Lung (tissue), 12 donors: ENCODE measurements around the gene TLK2. TPM values are rescaled to one million over a fixed set of nuclear protein-coding genes. Genes with fewer than 3 reads are reported as not detected.

Experiments used
- ATAC-seq: fragments of 200-7000 bp; cut with Tn5 transposase; one replicate; pipeline ENCODE4 v1.9.1; 2020; ENCODE audit warnings: moderate number of reproducible peaks; ENCODE audit not compliant: insufficient read depth, low FRiP score
- DNase-seq, 3 donors: peaks; one replicate each; pipeline ENCODE4 v3.0.0-alpha.2; 2013 to 2017
- H3K27ac ChIP-seq, 2 donors: one replicate each; pipeline ENCODE4 v1.5.1; 2013; ENCODE audit warnings: mild to moderate bottlenecking in 2 of 2, moderate library complexity in 2 of 2, control low read depth in 1 of 2, inconsistent platforms in 1 of 2, low read depth in 1 of 2, low read length in 1 of 2
- H3K27me3 ChIP-seq, 3 donors: one replicate each; pipeline ENCODE4 v1.5.1; 2013; ENCODE audit warnings: low read length in 2 of 3; ENCODE audit not compliant: control insufficient read depth in 3 of 3, insufficient read depth in 3 of 3
- H3K36me3 ChIP-seq, 4 donors: one replicate each; pipeline ENCODE4 v1.5.1; 2013; ENCODE audit warnings: low read length in 4 of 4, mild to moderate bottlenecking in 1 of 4, moderate library complexity in 1 of 4; ENCODE audit not compliant: control insufficient read depth in 4 of 4, insufficient read depth in 4 of 4
- H3K4me1 ChIP-seq, 5 donors: one replicate each; pipeline ENCODE4 v1.5.1; 2013; ENCODE audit warnings: low read length in 5 of 5, mild to moderate bottlenecking in 2 of 5, moderate library complexity in 1 of 5; ENCODE audit not compliant: control insufficient read depth in 5 of 5, insufficient read depth in 5 of 5
- H3K4me3 ChIP-seq: one replicate; pipeline ENCODE4 v1.5.1; 2013; ENCODE audit warnings: mild to moderate bottlenecking, control low read depth, moderate library complexity
- H3K9ac ChIP-seq, 2 donors: one replicate each; pipeline ENCODE4 v1.5.1; 2013; ENCODE audit warnings: low read length in 2 of 2, control low read depth in 1 of 2; ENCODE audit not compliant: insufficient read depth in 1 of 2
- H3K9me3 ChIP-seq, 4 donors: one replicate each; pipeline ENCODE4 v1.5.1; 2013; ENCODE audit warnings: low read length in 3 of 4, mild to moderate bottlenecking in 1 of 4, moderate library complexity in 1 of 4; ENCODE audit not compliant: control insufficient read depth in 4 of 4, insufficient read depth in 3 of 4
- WGBS, 2 donors: extraction: QIAGEN DNeasy Blood & Tissue Kit; methylation state at CpG; one replicate each; pipeline ENCODE4 v1.1.7; 2013; 5-methylcytosine and 5-hydroxymethylcytosine counted together
- polyA plus RNA-seq, 2 donors: library from polyadenylated mRNA; stranded (reverse); fragments of 200-250 nt; gene quantifications; one replicate each; pipeline ENCODE4 v1.2.1, GENCODE V29; 2013
- total RNA-seq, 2 donors: library from RNA; depleted of rRNA in 1 of 2; stranded (reverse); fragments of >200 nt in 1 of 2; gene quantifications; one replicate each; pipeline ENCODE4 v1.2.1, GENCODE V29; 2014 to 2021
- TF ChIP-seq, protein P1 (sequence below): IDR thresholded peaks from 2 replicates; pipeline ENCODE4 v1.5.1; 2012; ENCODE audit warnings: mild to moderate bottlenecking; ENCODE audit errors: control extremely low read depth, extremely low read depth
- donor health status: control.
- donor health status: control.
- donor health status: Bipolar disorder and iron deficiency.
- donor health status: healthy.
- donor health status: DM: yes; HTN: yes; CAD: no.

The TLK2 gene
- total and polyA plus RNA-seq, 4 donors = 11.6 to 87.7 (median 26.0) TPM

- Histone ChIP-seq H3K9me3 (peaks cover 0 to 7% (median 2%) of the 10 kb centered on the region in 4 donors), H3K27ac (no peak overlapping the region), H3K4me3 (no peak overlapping the region), H3K36me3 (peaks cover 21 to 47% (median 39%) of the 10 kb centered on the region in 4 donors), H3K9ac (no peak overlapping the region), H3K4me1 (peaks cover 0 to 3% (median 0%) of the 10 kb centered on the region in 5 donors), H3K27me3 (no peaks in the 10 kb centered on the region)
- 84 to 89% methylated on average over 2 of the region's 2 CpGs for WGBS, 2 donors
- ATAC-seq (no peak), DNase-seq (no peak)
- TF ChIP-seq, protein P1, sequence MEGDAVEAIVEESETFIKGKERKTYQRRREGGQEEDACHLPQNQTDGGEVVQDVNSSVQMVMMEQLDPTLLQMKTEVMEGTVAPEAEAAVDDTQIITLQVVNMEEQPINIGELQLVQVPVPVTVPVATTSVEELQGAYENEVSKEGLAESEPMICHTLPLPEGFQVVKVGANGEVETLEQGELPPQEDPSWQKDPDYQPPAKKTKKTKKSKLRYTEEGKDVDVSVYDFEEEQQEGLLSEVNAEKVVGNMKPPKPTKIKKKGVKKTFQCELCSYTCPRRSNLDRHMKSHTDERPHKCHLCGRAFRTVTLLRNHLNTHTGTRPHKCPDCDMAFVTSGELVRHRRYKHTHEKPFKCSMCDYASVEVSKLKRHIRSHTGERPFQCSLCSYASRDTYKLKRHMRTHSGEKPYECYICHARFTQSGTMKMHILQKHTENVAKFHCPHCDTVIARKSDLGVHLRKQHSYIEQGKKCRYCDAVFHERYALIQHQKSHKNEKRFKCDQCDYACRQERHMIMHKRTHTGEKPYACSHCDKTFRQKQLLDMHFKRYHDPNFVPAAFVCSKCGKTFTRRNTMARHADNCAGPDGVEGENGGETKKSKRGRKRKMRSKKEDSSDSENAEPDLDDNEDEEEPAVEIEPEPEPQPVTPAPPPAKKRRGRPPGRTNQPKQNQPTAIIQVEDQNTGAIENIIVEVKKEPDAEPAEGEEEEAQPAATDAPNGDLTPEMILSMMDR = no peak
These were observed 118.5 kb downstream of the TLK2 start for GRCh38 chr17:62597150-62597549.

DNA sequence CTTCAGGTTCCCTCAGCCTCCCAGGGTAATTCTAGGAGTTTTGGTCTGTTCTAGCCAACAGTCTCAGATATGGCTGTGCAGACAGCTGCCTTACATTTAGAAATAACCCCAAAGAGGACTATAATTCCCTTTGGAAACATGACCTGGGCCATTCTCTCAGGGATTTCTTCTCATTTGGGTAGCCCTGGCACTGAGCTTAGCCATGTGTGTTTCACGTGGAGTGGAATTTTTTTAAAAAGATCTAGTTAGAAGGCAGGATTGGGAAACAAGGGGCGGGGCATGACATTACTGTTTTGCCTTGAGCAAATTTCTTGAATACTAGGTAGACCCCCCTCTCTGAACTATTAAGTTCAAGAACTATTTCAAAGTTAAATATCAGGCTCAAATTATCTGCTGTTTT is 119.3 kb downstream of the TLK2 start:
- 64 to 68% methylated on average over 2 of the region's 2 CpGs for WGBS, 2 donors
- ATAC-seq (no peak), DNase-seq (no peak)
- Histone ChIP-seq H3K4me3 (no peak overlapping the region), H3K27me3 (no peaks in the 10 kb centered on the region), H3K9ac (no peak overlapping the region), H3K9me3 (peaks cover 0 to 7% (median 2%) of the 10 kb centered on the region in 4 donors), H3K4me1 (peaks cover 0 to 3% (median 0%) of the 10 kb centered on the region in 5 donors), H3K36me3 (peaks cover 21 to 55% (median 40%) of the 10 kb centered on the region in 4 donors), H3K27ac (no peak overlapping the region)
- TF ChIP-seq, protein P1 = no peak

DNA sequence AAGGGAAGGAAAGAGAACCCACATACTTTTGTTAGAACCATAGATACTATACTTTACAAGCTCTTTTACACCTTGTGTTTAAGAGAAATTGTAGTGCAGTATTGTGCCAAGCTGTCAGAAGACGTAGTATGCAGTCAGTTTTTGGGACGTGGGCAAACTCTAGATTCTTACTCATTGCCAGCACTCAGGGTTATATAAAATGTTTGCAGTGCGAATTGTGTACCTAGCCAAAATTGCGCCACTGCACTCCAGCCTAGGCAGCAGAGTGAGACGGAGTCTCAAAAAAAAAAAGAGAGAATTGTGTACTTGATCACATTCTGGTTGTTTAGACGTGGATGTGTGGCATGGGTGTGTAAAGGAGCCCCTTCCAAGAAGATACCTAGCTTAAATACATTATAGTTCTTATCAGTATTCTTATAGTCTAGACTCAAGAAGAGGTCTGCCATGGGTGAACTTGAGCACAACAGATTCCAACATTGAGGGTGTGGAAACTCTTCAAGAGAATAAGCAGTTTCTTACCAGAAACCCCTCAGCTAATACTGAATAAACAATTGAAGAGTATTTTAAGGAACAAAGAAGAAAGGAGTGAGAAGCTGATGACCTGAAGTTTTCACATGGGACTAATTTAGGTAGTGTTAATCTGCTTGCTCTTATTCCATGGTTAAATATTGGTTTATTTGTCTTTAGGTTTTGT is 121.5 kb downstream of the TLK2 start:
- DNase-seq = no peak
- no peak overlapping the region for H3K27ac ChIP-seq
- peaks cover 0 to 7% (median 2%) of the 10 kb centered on the region in 4 donors for H3K9me3 ChIP-seq
- no peak for ATAC-seq
- H3K36me3 ChIP-seq = peaks cover 20 to 45% (median 38%) of the 10 kb centered on the region in 4 donors
- H3K9ac ChIP-seq = no peak overlapping the region
- H3K4me1 ChIP-seq = peaks cover 0 to 3% (median 0%) of the 10 kb centered on the region in 5 donors
- no peaks in the 10 kb centered on the region for H3K27me3 ChIP-seq
- TF ChIP-seq, protein P1 = no peak
- no peak overlapping the region for H3K4me3 ChIP-seq
- WGBS, 2 donors = 72 to 88% methylated on average over 6 of the region's 6 CpGs
